ENCODE results near the gene TEX19.

DNA sequence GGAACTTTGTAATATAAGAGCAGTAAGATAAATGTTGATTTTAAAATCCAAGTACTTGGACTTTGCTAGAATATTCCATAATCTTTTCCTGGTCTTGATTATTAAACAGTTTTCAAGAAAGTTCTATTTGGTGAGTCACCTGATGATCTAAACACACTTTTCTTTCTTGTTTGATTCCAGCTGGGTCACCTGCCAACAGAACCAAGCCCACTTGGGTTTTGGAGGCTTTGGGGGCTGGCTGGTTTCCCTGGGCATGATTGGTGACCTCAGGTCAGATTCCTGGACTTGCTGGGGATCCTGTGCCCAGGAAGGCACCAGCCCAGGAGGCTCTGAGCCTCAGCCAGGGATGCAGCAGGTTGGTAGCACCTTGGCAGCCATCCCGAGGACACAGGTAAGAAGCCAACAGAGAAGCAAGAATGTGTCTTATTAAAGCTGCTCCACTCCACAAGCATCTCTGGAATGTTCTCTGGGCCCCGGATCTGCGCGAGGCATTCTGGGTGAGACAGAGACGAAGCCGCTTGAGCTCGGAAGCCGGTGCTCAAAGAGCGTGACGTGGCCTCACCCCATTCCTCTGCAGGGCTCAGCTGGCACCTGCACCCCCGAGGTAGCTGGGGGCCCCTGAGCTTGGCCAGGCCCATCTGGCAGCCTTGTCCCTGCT is 3.1 kb upstream of the TEX19 start:
- TF ChIP-seq, protein P1, sequence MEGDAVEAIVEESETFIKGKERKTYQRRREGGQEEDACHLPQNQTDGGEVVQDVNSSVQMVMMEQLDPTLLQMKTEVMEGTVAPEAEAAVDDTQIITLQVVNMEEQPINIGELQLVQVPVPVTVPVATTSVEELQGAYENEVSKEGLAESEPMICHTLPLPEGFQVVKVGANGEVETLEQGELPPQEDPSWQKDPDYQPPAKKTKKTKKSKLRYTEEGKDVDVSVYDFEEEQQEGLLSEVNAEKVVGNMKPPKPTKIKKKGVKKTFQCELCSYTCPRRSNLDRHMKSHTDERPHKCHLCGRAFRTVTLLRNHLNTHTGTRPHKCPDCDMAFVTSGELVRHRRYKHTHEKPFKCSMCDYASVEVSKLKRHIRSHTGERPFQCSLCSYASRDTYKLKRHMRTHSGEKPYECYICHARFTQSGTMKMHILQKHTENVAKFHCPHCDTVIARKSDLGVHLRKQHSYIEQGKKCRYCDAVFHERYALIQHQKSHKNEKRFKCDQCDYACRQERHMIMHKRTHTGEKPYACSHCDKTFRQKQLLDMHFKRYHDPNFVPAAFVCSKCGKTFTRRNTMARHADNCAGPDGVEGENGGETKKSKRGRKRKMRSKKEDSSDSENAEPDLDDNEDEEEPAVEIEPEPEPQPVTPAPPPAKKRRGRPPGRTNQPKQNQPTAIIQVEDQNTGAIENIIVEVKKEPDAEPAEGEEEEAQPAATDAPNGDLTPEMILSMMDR (IDR thresholded peaks at IDR 0.05; ENCODE audit: low read length) = no peak
- no peak for TF ChIP-seq EZH2 (IDR thresholded peaks at IDR 0.05; ENCODE audit: borderline replicate concordance, low read length)

Measured in OCI-LY1 (cell line).